Ishikawa (cell line): Measurements from ENCODE around the gene ATP9A.

Experiments
- CEBPB ChIP-seq: IDR thresholded peaks from 2 replicates; pipeline ENCODE4 v1.6.1; 2012
- CREB1 ChIP-seq: IDR thresholded peaks from 2 replicates; pipeline ENCODE4 v1.6.1; 2012; ENCODE audit warnings: low read depth
- EP300 ChIP-seq: IDR thresholded peaks from 2 replicates; pipeline ENCODE4 v1.6.1; 2012; ENCODE audit warnings: borderline replicate concordance
- FOXM1 ChIP-seq: IDR thresholded peaks from 2 replicates; pipeline ENCODE4 v1.6.1; 2012; ENCODE audit warnings: low read depth, borderline replicate concordance
- MAX ChIP-seq: IDR thresholded peaks from 2 replicates; pipeline ENCODE4 v1.6.1; 2012
- NFIC ChIP-seq: IDR thresholded peaks from 2 replicates; pipeline ENCODE4 v1.6.1; 2012
- RAD21 ChIP-seq: IDR thresholded peaks from 2 replicates; pipeline ENCODE4 v1.6.1; 2012; ENCODE audit warnings: low read depth
- REST ChIP-seq: IDR thresholded peaks from 2 replicates; pipeline ENCODE4 v1.6.1; 2012; ENCODE audit warnings: low read depth, mild to moderate bottlenecking
- TEAD4 ChIP-seq: IDR thresholded peaks from 2 replicates; pipeline ENCODE4 v1.6.1; 2012
- YY1 ChIP-seq: IDR thresholded peaks from 2 replicates; pipeline ENCODE4 v1.6.1; 2012; ENCODE audit warnings: low read depth

GRCh38 chr20:51738877-51739447, 29.2 kb downstream of the ATP9A start:
- TF ChIP-seq NFIC (no peak), FOXM1 (no peak), TEAD4 (no peak), REST (no peak), RAD21 (no peak), EP300 (no peak), CEBPB (no peak), MAX (no peak), YY1 (no peak), CREB1 (no peak)
